ENCODE data around the gene STAM.

The STAM gene

GRCh38 chr10:17683541-17683940 lies 39.6 kb downstream of the STAM start:
- TF ChIP-seq CTCF (IDR thresholded peaks at IDR 0.05): no peak

GRCh38 chr10:17684537-17684936 lies 40.6 kb downstream of the STAM start:
- no peak for TF ChIP-seq CTCF (IDR thresholded peaks at IDR 0.05)

GRCh38 chr10:17685233-17685840 lies 41.4 kb downstream of the STAM start:
- no peak for TF ChIP-seq CTCF (IDR thresholded peaks at IDR 0.05)

GRCh38 chr10:17687117-17687831 lies 43.3 kb downstream of the STAM start:
- TF ChIP-seq CTCF (IDR thresholded peaks at IDR 0.05): no peak

GRCh38 chr10:17689137-17689536 lies 45.2 kb downstream of the STAM start:
- no peak for TF ChIP-seq CTCF (IDR thresholded peaks at IDR 0.05)

- TF ChIP-seq CTCF (IDR thresholded peaks at IDR 0.05): no peak
These were observed 49.1 kb downstream of the STAM start for GRCh38 chr10:17693009-17693408.

- TF ChIP-seq CTCF (IDR thresholded peaks at IDR 0.05): no peak
These were observed 54.7 kb downstream of the STAM start for GRCh38 chr10:17698696-17699095.

All from LNCAP (cell line).